Transverse colon (tissue), 4 donors: ENCODE data around the gene CCT3. TPM values are rescaled to one million over a fixed set of nuclear protein-coding genes. Genes with fewer than 3 reads are reported as not detected.

Experiments
- DNase-seq: peaks from one replicate; pipeline ENCODE4 v3.0.0-alpha.2; 2019
- H3K27ac ChIP-seq, 4 donors: fragments of 200-600 bp; sonication (generic); 2 replicates each; pipeline ENCODE4 v1.5.1; 2016 to 2018; ENCODE audit warnings: inconsistent platforms in 4 of 4
- H3K27me3 ChIP-seq: fragments of 200-600 bp; sonication (generic); 2 replicates; pipeline ENCODE4 v1.5.1; 2017; ENCODE audit warnings: inconsistent platforms
- H3K36me3 ChIP-seq, 4 donors: fragments of 200-600 bp; sonication (generic); 2 replicates each; pipeline ENCODE4 v1.5.1; 2017 to 2019; ENCODE audit warnings: inconsistent platforms in 4 of 4
- H3K4me1 ChIP-seq, 4 donors: fragments of 200-600 bp; sonication (generic); 2 replicates each; pipeline ENCODE4 v1.5.1; 2017 to 2020; ENCODE audit warnings: inconsistent platforms in 4 of 4
- H3K4me3 ChIP-seq, 4 donors: fragments of 200-600 bp; sonication (generic); 1 replicate in 1 of 4; 2 replicates in 3 of 4; pipeline versions ENCODE4 v1.5.1 to v1.6.1; 2017 to 2019; ENCODE audit warnings: inconsistent platforms in 4 of 4
- H3K9me3 ChIP-seq, 2 donors: fragments of 200-600 bp; sonication (generic); 2 replicates each; pipeline ENCODE4 v1.5.1; 2017 to 2019; ENCODE audit warnings: inconsistent platforms in 2 of 2
- EP300 ChIP-seq: sonication (generic); formaldehyde crosslinking; IDR thresholded peaks from one replicate; pipeline ENCODE4 v1.6.1; 2017; ENCODE audit warnings: antibody characterized with exemption, low read depth
- POLR2A ChIP-seq: fragments of 450-650 bp; IDR thresholded peaks from one replicate; pipeline ENCODE4 v1.6.1; 2016; ENCODE audit warnings: antibody characterized with exemption, mild to moderate bottlenecking, moderate library complexity
- POLR2AphosphoS5 ChIP-seq, 3 donors: sonication (generic); formaldehyde crosslinking; IDR thresholded peaks; one replicate each; pipeline ENCODE4 v1.6.1; 2016; ENCODE audit warnings: antibody characterized with exemption in 3 of 3
- WGBS, 2 donors: methylation state at CpG; one replicate each; pipeline ENCODE4 v1.1.5; 2018; ENCODE audit warnings: low coverage in 1 of 2; 5-methylcytosine and 5-hydroxymethylcytosine counted together
- in situ Hi-C, 4 donors: fragments of 200-750 bp; cut with MboI; loops; one replicate each; pipeline versions ENCODE4 v1.15.0 to v1.15.1; 2017; ENCODE audit warnings: low sequenced_read_pairs in 3 of 4, low pct_ligation_motif_present in 1 of 4, low pct_unique_long_range_greater_than_20kb in 1 of 4
- intact Hi-C: fragments of 100-400 bp; cut with DNase I; formaldehyde crosslinking; loops from one replicate; pipeline ENCODE4 v1.15.1; 2023; ENCODE audit warnings: low total_unique reads
- total RNA-seq, 4 donors: library from RNA; depleted of rRNA; stranded (reverse); fragments of >200 nt; gene quantifications; one replicate each; pipeline ENCODE4 v1.1.0, GENCODE V29; 2016
- TF ChIP-seq, protein P1 (sequence below), 5 experiments: fragments of 200-600 bp in 3 of 5; fragments of 450-650 bp in 2 of 5; sonication (generic) in 3 of 5; IDR thresholded peaks; 1 replicate in 2 of 5; 2 replicates in 3 of 5; pipeline ENCODE4 v1.5.1; 2016 to 2017; ENCODE audit warnings: antibody characterized with exemption in 5 of 5, inconsistent platforms in 3 of 5, mild to moderate bottlenecking in 2 of 5, moderate library complexity in 1 of 5

The CCT3 gene
- total RNA-seq, 4 donors from 2014 or later, result 55.1 to 145 (median 90.7) TPM

DNA sequence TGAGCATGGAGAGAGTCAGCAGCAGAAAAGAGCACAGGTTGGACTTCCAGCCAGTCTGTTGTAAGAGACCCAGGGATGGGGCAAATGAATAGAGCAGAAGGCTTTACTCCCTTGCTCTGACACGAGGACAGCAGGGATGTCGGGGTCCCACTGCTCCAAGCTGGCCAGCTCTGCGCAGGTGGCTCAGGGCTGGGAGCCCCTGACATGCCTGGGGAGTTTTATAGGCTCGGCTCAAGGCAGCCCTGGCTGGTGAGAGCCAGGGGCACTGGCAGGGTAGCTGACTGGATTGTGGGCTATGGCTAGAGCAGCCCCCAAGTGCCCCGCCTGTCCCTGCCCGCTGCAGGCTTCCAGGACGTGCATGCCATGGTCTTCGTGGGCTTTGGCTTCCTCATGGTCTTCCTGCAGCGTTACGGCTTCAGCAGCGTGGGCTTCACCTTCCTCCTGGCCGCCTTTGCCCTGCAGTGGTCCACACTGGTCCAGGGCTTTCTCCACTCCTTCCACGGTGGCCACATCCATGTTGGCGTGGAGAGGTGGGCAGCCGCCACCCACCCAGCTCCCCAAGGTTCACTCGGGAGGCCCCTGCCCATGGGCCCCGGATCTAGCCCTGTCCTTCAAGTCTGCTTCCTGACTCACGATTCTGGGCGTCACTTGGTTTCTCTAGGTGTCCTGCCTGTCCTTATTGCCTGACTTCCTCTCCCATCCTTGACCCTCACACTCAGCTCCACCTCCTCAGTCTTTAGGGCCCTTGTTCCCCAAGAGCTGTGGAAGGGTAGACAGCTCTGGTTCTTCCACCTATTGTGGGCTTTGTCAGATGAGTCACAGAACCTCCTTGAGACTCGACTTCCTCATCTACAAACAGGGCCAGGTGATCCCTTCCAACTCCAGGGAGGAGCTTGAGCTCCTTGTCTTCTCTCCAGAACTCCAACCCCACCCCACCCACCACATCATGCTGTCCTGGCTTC lies 39.1 kb upstream of the CCT3 start:
- in situ Hi-C loops, result loop anchor here in 1 of 4 donors (25.0 kb wide), 1 partner anchor 235 kb away; the partner anchor contains the start of genes GPATCH4 and HAPLN2
- no peak for TF ChIP-seq POLR2A
- no peak for TF ChIP-seq EP300
- TF ChIP-seq, protein P1, sequence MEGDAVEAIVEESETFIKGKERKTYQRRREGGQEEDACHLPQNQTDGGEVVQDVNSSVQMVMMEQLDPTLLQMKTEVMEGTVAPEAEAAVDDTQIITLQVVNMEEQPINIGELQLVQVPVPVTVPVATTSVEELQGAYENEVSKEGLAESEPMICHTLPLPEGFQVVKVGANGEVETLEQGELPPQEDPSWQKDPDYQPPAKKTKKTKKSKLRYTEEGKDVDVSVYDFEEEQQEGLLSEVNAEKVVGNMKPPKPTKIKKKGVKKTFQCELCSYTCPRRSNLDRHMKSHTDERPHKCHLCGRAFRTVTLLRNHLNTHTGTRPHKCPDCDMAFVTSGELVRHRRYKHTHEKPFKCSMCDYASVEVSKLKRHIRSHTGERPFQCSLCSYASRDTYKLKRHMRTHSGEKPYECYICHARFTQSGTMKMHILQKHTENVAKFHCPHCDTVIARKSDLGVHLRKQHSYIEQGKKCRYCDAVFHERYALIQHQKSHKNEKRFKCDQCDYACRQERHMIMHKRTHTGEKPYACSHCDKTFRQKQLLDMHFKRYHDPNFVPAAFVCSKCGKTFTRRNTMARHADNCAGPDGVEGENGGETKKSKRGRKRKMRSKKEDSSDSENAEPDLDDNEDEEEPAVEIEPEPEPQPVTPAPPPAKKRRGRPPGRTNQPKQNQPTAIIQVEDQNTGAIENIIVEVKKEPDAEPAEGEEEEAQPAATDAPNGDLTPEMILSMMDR (IDR thresholded peaks at IDR 0.05), result no peak
- no peak for TF ChIP-seq POLR2AphosphoS5 (IDR thresholded peaks at IDR 0.05)
- Histone ChIP-seq H3K36me3 (no peaks in the 10 kb centered on the region), H3K9me3 (no peaks in the 10 kb centered on the region), H3K27ac (no peak overlapping the region), H3K4me3 (no peak overlapping the region), H3K4me1 (no peaks in the 10 kb centered on the region), H3K27me3 (peaks cover 16% of the 10 kb centered on the region)
- DNase-seq, result no peak
- 75 to 79% methylated on average over 2 to 20 of the region's 20 CpGs for WGBS, 2 donors
- intact Hi-C loops, result no loop called here

DNA sequence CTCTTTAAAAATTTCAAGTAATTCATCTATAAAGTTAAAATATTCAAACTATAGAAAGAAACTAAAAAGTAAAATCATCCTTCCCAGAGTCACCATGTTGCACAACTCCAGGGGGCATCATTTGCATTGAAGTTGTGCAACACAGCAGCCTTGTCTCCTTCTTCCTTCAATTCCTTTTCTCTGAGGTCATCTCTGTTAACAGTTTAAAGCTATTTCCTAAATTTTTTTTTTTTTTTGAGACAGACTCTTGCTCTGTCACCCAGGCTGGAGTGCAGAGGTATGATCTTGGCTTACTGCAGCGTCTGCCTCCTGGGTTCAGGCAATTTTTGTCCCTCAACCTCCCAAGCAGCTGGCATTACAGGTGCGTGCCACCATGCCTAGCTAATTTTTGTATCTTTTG lies 38.1 kb upstream of the CCT3 start:
- WGBS, 2 donors, result 97% methylated on average over 2 of the region's 2 CpGs; no CpG with 5 or more reads in 1 of the 2 donors
- Histone ChIP-seq H3K9me3 (no peaks in the 10 kb centered on the region), H3K27me3 (peaks cover 26% of the 10 kb centered on the region), H3K36me3 (no peaks in the 10 kb centered on the region), H3K4me1 (no peaks in the 10 kb centered on the region), H3K27ac (no peak overlapping the region), H3K4me3 (no peak overlapping the region)
- DNase-seq, result no peak
- intact Hi-C loops (no loop called here), in situ Hi-C loops (loop anchor here in 1 of 4 donors (25.0 kb wide), 1 partner anchor 236 kb away; the partner anchor contains the start of genes GPATCH4 and HAPLN2)
- TF ChIP-seq, protein P1 (IDR thresholded peaks at IDR 0.05), result no peak
- TF ChIP-seq POLR2AphosphoS5 (IDR thresholded peaks at IDR 0.05), result no peak
- no peak for TF ChIP-seq EP300
- TF ChIP-seq POLR2A, result no peak

DNA sequence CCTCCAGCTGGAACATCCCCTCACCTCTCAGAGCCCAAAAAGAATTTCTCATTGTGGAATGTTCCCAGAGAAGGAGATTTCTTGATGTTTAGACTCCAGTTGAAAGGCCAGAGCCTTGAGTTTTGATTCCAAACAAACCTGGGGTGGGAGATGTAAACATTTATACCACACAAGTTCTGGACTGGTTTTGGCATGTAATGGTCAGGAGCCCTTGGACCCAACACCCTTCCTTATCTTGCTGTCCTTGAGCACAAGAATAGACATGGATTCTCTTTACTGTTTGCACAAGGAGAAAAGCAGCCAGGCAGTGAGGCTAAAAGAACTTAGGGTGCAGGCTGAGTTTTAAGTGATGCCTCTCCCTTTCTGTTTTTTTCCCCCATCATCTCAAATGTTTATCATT lies 35.5 kb upstream of the CCT3 start:
- in situ Hi-C loops, result no loop called here
- intact Hi-C loops, result no loop called here
- Histone ChIP-seq H3K4me1 (peaks cover 0 to 8% (median 3%) of the 10 kb centered on the region in 4 donors), H3K9me3 (no peaks in the 10 kb centered on the region), H3K27me3 (peaks cover 44% of the 10 kb centered on the region), H3K4me3 (no peak overlapping the region), H3K36me3 (no peaks in the 10 kb centered on the region), H3K27ac (no peak overlapping the region)
- DNase-seq, result no peak
- TF ChIP-seq POLR2AphosphoS5 (IDR thresholded peaks at IDR 0.05) (no peak), EP300 (no peak), POLR2A (no peak)
- TF ChIP-seq, protein P1 (IDR thresholded peaks at IDR 0.05), result no peak

DNA sequence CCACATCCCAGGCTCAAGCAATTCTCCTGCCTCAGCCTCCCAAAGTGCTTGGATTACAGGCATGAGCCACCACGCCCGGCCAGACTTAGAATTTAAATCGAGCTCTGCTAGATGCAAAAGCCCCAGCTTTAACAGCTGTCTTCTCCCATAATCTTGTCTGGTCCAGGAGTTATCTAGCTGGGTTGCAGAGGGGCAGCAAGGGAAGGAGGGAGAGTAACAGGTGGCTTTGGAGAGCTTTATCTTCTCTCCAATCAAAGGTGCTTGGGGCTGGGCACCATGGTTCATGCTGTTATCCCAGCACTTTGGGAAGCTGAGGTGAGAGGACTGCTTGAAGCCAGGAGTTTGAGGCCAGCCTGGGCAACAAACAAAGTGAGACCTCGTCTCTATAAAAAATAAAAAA lies 34.8 kb upstream of the CCT3 start:
- intact Hi-C loops, result no loop called here
- WGBS, 2 donors, result 17 to 70% methylated on average over 1 to 4 of the region's 4 CpGs

More for the DNA sequence above, 34.8 kb upstream of the CCT3 start:
- in situ Hi-C loops, result no loop called here
- Histone ChIP-seq H3K36me3 (no peaks in the 10 kb centered on the region), H3K27ac (no peak overlapping the region), H3K9me3 (no peaks in the 10 kb centered on the region), H3K27me3 (peaks cover 50% of the 10 kb centered on the region), H3K4me3 (no peak overlapping the region), H3K4me1 (peaks cover 0 to 8% (median 3%) of the 10 kb centered on the region in 4 donors)
- TF ChIP-seq EP300, result no peak
- TF ChIP-seq POLR2AphosphoS5 (IDR thresholded peaks at IDR 0.05), result no peak
- TF ChIP-seq, protein P1 (IDR thresholded peaks at IDR 0.05), result no peak
- no peak for DNase-seq
